DOHH2 (cell line): ENCODE measurements around the gene ANXA1.

Source experiments
- EZH2phosphoT487 ChIP-seq: fragments of 200-600 bp; sonication (generic); IDR thresholded peaks from 2 replicates; pipeline ENCODE4 v1.6.1; 2017; ENCODE audit warnings: borderline replicate concordance, mild to moderate bottlenecking, antibody characterized with exemption, low read length, moderate library complexity, mixed read lengths
- TF ChIP-seq, protein P1 (sequence below): fragments of 200-600 bp; sonication (generic); IDR thresholded peaks from one replicate; pipeline ENCODE4 v1.5.1; 2014; ENCODE audit warnings: antibody characterized with exemption, mild to moderate bottlenecking, low read depth, low read length; ENCODE audit not compliant: poor library complexity, severe bottlenecking

- TF ChIP-seq, protein P1, sequence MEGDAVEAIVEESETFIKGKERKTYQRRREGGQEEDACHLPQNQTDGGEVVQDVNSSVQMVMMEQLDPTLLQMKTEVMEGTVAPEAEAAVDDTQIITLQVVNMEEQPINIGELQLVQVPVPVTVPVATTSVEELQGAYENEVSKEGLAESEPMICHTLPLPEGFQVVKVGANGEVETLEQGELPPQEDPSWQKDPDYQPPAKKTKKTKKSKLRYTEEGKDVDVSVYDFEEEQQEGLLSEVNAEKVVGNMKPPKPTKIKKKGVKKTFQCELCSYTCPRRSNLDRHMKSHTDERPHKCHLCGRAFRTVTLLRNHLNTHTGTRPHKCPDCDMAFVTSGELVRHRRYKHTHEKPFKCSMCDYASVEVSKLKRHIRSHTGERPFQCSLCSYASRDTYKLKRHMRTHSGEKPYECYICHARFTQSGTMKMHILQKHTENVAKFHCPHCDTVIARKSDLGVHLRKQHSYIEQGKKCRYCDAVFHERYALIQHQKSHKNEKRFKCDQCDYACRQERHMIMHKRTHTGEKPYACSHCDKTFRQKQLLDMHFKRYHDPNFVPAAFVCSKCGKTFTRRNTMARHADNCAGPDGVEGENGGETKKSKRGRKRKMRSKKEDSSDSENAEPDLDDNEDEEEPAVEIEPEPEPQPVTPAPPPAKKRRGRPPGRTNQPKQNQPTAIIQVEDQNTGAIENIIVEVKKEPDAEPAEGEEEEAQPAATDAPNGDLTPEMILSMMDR = no peak
- no peak for TF ChIP-seq EZH2phosphoT487
These were observed 13.1 kb upstream of the ANXA1 start for GRCh38 chr9:73138516-73138915.
